UCSD-AML1 (cell line): ENCODE measurements around the gene STX19.
"Not testable (repeated sequence)": the region's sequence is repeated elsewhere in the genome, so short reads cannot be mapped to it uniquely, and the experiment has no call there.

Source experiments
- DNase-seq: peaks from one replicate; lab custom pipeline; 2025; ENCODE audit not compliant: unreplicated experiment; lab: John Stamatoyannopoulos, UW

Gene STX19

GRCh38 chr3:94028093-94028837 is at the start of gene STX19:
STX19 (minus strand) TSS chr3:94028597; CDS start chr3:94015269, 13,328 bp downstream.
- no peak for DNase-seq

GRCh38 chr3:94076055-94076454 is 47.7 kb upstream of the STX19 start:
- no peak for DNase-seq

- peak; percentile 10 for DNase-seq
Measured at GRCh38 chr3:94071713-94072284, 43.4 kb upstream of the STX19 start.

- DNase-seq, result no peak
Measured at GRCh38 chr3:94070341-94070911, 42.0 kb upstream of the STX19 start.

GRCh38 chr3:94069194-94069813 is 40.9 kb upstream of the STX19 start:
- DNase-seq, result no peak

GRCh38 chr3:94066506-94067500 is 38.4 kb upstream of the STX19 start:
- no peak for DNase-seq

- no peak for DNase-seq
Measured at GRCh38 chr3:94065819-94066480, 37.6 kb upstream of the STX19 start.

- DNase-seq, result no peak
Measured at GRCh38 chr3:94065122-94065521, 36.7 kb upstream of the STX19 start.

GRCh38 chr3:94064243-94064860 is 36.0 kb upstream of the STX19 start:
- no peak for DNase-seq

GRCh38 chr3:94063496-94064119 is 35.2 kb upstream of the STX19 start:
- DNase-seq, result peak; percentile 6

GRCh38 chr3:94062513-94063404 is 34.4 kb upstream of the STX19 start, which contains the start of the genes DHFR2 and NSUN3:
DHFR2 (minus strand) TSS chr3:94062916; CDS start chr3:94061511, 1,405 bp downstream.
NSUN3 (plus strand) TSS chr3:94063061; CDS start chr3:94063127, 66 bp downstream.
- DNase-seq, result peak; percentile 94

- no peak for DNase-seq
Measured at GRCh38 chr3:94061297-94061696, 32.9 kb upstream of the STX19 start.

GRCh38 chr3:94050546-94050945 is 22.1 kb upstream of the STX19 start:
- DNase-seq, result no peak

GRCh38 chr3:94049267-94049666 is 20.9 kb upstream of the STX19 start:
- DNase-seq, result no peak

GRCh38 chr3:94046533-94046932 is 18.1 kb upstream of the STX19 start:
- DNase-seq, result no peak

- DNase-seq, result not testable (repeated sequence)
Measured at GRCh38 chr3:94044100-94044936, 15.9 kb upstream of the STX19 start.

- DNase-seq, result no peak
Measured at GRCh38 chr3:94043285-94043684, 14.9 kb upstream of the STX19 start.
